GM10266 (cell line): ENCODE data around the gene MEF2B.
"Not testable (repeated sequence)": the region's sequence is repeated elsewhere in the genome, so short reads cannot be mapped to it uniquely, and the experiment has no call there.

Experiments used
- DNase-seq: peaks from one replicate; pipeline ENCODE4 v3.0.0; 2012; ENCODE audit errors: extremely low spot score
- TF ChIP-seq, protein P1 (sequence below): IDR thresholded peaks from 2 replicates; pipeline ENCODE4 v1.5.1; 2012; ENCODE audit warnings: mild to moderate bottlenecking, low read depth; ENCODE audit not compliant: control insufficient read depth, insufficient read depth; ENCODE audit errors: missing control alignments

The MEF2B gene

GRCh38 chr19:19145281-19145680 is 24.8 kb downstream of the MEF2B start:
- no peak for DNase-seq
- TF ChIP-seq, protein P1, sequence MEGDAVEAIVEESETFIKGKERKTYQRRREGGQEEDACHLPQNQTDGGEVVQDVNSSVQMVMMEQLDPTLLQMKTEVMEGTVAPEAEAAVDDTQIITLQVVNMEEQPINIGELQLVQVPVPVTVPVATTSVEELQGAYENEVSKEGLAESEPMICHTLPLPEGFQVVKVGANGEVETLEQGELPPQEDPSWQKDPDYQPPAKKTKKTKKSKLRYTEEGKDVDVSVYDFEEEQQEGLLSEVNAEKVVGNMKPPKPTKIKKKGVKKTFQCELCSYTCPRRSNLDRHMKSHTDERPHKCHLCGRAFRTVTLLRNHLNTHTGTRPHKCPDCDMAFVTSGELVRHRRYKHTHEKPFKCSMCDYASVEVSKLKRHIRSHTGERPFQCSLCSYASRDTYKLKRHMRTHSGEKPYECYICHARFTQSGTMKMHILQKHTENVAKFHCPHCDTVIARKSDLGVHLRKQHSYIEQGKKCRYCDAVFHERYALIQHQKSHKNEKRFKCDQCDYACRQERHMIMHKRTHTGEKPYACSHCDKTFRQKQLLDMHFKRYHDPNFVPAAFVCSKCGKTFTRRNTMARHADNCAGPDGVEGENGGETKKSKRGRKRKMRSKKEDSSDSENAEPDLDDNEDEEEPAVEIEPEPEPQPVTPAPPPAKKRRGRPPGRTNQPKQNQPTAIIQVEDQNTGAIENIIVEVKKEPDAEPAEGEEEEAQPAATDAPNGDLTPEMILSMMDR: no peak

GRCh38 chr19:19142347-19142746 is 27.7 kb downstream of the MEF2B start:
- DNase-seq: no peak
- TF ChIP-seq, protein P1: no peak

DNA sequence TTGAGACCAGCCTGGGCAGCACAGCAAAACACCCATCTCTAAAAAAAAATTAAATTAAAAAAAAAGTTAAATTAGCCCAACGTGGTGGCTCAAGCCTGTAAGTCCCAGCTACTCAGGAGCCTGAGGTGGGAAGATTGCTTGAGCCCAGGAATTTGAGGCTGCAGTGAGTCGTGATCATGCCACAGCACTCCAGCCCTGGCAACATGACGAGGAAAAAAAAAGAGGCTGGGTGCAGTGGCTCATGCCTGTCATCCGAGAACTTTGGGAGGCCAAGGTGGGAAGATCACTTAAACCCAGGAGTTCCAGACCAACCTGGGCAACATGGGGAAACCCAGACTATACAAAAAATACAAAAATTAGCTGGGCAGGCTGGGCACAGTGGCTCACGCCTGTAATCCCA is 29.6 kb downstream of the MEF2B start:
- no peak for DNase-seq
- TF ChIP-seq, protein P1: no peak

DNA sequence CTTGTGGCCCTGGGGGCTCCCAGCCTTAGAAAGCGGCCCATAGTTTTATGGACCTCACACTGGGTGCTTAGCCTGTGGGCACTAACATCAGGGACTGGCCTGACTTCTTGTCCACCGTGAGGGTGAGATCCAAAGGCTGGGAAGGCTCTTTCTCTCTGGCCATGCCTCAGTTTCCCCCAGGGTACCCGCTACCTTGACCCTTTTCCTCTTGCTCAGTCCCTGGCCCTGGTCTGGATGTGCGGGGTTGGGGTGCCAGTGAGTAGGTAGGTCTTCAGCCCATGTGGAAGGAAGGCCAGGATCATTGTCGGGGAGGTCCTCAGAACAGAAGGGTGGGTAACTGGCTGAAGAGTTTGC is 30.2 kb downstream of the MEF2B start:
- DNase-seq: no peak
- TF ChIP-seq, protein P1: peak; percentile 6

DNA sequence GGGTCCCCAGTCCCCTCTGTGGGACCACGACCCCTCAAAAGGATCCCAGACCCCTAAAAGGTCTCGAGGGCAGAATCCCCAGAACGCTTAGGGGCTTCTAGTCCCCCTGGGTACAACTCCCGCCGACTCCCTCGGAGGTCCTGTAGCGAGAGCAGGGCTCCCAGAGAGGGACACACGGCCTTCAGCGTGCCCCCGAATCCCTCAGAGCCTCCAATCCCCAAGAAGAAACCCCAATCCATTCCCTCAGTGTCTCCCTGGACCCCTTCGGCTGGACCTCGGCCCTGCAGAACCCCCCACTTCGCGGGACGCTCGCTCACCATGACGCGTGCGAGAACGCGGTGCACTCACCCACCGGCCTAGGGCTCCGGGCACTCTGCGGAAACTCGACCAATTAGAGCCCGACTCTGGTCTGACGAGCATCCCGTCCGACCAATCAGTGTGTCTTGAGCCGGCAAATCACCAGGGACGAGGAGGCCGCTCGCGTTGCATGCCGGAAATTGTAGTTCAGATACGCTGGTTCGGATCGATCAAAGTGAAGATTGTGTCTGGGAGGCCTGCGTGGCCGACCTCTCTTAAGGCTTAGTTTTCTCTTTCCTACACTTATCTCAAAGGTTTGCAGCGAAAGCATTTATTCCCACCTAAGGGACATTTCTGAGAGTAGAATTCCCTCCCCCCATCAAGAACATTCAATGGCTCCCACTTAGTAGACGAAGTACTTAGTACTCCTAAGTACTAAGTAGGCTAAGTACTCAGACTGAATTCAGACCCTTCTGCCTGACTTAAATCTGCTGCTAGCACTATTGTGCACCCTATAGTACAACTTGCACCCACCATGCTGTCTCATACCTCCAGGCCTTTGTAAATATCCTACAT is 31.7 kb downstream of the MEF2B start, which contains the start of gene TMEM161A:
Gene TMEM161A, minus strand, starts transcription at position 370 of the 873 bp plus-strand sequence. Its CDS starts 50 bp downstream, at position 320.
- TF ChIP-seq, protein P1: no peak
- DNase-seq: peak; percentile 100

DNA sequence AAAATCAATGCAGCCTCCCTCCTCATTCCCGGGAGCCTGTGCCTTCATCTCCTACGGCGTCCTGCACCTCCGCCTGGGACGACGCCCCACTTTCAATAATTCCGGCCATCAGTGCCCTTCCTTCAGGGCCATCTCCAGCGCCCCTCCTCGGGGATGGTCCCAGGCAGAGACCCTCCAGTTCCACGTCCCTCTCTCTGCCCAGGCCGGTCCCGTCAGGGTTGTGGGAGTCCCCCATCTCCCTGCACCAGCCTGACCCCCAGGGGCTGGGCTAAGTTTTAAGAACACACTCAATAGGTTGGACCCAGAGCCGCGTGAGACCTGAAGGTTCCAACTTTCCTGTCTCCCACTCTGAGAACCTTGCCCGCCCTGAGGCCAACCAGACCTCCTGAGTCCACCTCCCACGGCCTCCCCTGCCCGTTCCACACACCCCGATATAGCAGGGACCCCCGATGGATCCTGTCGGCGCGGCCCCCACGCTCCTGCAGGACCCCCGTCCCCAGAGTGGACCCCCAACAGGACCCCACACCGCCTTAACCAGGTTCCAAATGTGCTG is 32.4 kb downstream of the MEF2B start:
- no peak for DNase-seq
- TF ChIP-seq, protein P1: no peak

GRCh38 chr19:19135713-19136112 is 34.4 kb downstream of the MEF2B start:
- not testable (repeated sequence) for DNase-seq
